Dermis blood vessel endothelial cell (primary cell): ENCODE results near the gene C4orf33. TPM values are rescaled to one million over a fixed set of nuclear protein-coding genes. Genes with fewer than 3 reads are reported as not detected.
"Not testable (repeated sequence)": the region's sequence is repeated elsewhere in the genome, so short reads cannot be mapped to it uniquely, and the experiment has no call there.

Source experiments
- DNase-seq: peaks from one replicate; pipeline ENCODE4 v3.0.0; 2010
- total RNA-seq: library from RNA; depleted of rRNA; stranded (reverse); fragments of >200 nt; gene quantifications from 2 replicates; pipeline ENCODE4 v1.2.3, GENCODE V29; 2014

The C4orf33 gene
- 7.0 and 7.7 TPM in 2 replicates for total RNA-seq

GRCh38 chr4:129095811-129096454 is at the start of gene C4orf33:
Gene C4orf33, plus strand, starts transcription at chr4:129096152. Its CDS starts 6,459 bp downstream, at chr4:129102611.
- DNase-seq = peak; percentile 84

- DNase-seq = no peak
Observed at GRCh38 chr4:129059028-129059427, 36.9 kb upstream of the C4orf33 start.

- DNase-seq = no peak
Observed at GRCh38 chr4:129062580-129062979, 33.4 kb upstream of the C4orf33 start.

GRCh38 chr4:129063640-129064039 is 32.3 kb upstream of the C4orf33 start:
- no peak for DNase-seq

GRCh38 chr4:129064717-129065116 is 31.2 kb upstream of the C4orf33 start:
- no peak for DNase-seq

- DNase-seq = not testable (repeated sequence)
Observed at GRCh38 chr4:129069537-129069936, 26.4 kb upstream of the C4orf33 start.

- no peak for DNase-seq
Observed at GRCh38 chr4:129077326-129077725, 18.6 kb upstream of the C4orf33 start.

- DNase-seq = no peak
Observed at GRCh38 chr4:129080129-129080528, 15.8 kb upstream of the C4orf33 start.

- DNase-seq = no peak
Observed at GRCh38 chr4:129082302-129082701, 13.7 kb upstream of the C4orf33 start.

GRCh38 chr4:129085472-129085871 is 10.5 kb upstream of the C4orf33 start:
- no peak for DNase-seq

- no peak for DNase-seq
Observed at GRCh38 chr4:129087516-129087915, 8.4 kb upstream of the C4orf33 start.

- DNase-seq = peak; percentile 47
Observed at GRCh38 chr4:129092631-129093190, 3.2 kb upstream of the C4orf33 start.

- peak; percentile 99 for DNase-seq
Observed at GRCh38 chr4:129093191-129093920, 2.6 kb upstream of the C4orf33 start, which contains the start of gene SCLT1. Gene SCLT1, minus strand, starts transcription at chr4:129093539. Its CDS starts 436 bp downstream, at chr4:129093103.

- DNase-seq = no peak
Observed at GRCh38 chr4:129094347-129094746, 1.6 kb upstream of the C4orf33 start.

- no peak for DNase-seq
Observed at GRCh38 chr4:129098531-129099001, 2.6 kb downstream of the C4orf33 start.

GRCh38 chr4:129109965-129110824 is 14.2 kb downstream of the C4orf33 start:
- DNase-seq = no peak

GRCh38 chr4:129110931-129111330 is 15.0 kb downstream of the C4orf33 start:
- no peak for DNase-seq

- DNase-seq = no peak
Observed at GRCh38 chr4:129111919-129112318, 16.0 kb downstream of the C4orf33 start.

GRCh38 chr4:129113434-129113833 is 17.5 kb downstream of the C4orf33 start:
- no peak for DNase-seq

- DNase-seq = no peak
Observed at GRCh38 chr4:129113919-129114318, 18.0 kb downstream of the C4orf33 start.

- DNase-seq = no peak
Observed at GRCh38 chr4:129117705-129118104, 21.8 kb downstream of the C4orf33 start.

- not testable (repeated sequence) for DNase-seq
Observed at GRCh38 chr4:129126614-129127013, 30.7 kb downstream of the C4orf33 start.

- DNase-seq = no peak
Observed at GRCh38 chr4:129129143-129129542, 33.2 kb downstream of the C4orf33 start.
